GM12878 (cell line): Measurements from ENCODE around the gene YBEY. TPM values are rescaled to one million over a fixed set of nuclear protein-coding genes. Genes with fewer than 3 reads are reported as not detected.

Experiments
- ATAC-seq: fragments of 200-7000 bp; cut with Tn5 transposase; 3 replicates; pipeline ENCODE4 v1.9.1; 2020; ENCODE audit warnings: mild to moderate bottlenecking, moderate library complexity
- BruUV-seq: library from RNA; stranded (reverse); fragments of 400-500 nt; replicated peaks from 2 replicates; lab custom pipeline; 2021; lab: Mats Ljungman, UMichigan
- CTCF ChIA-PET: fragments of 300-600 bp; sonication (Branson Sonifier 250); formaldehyde crosslinking; extraction: SDS; loops from one replicate; lab custom pipeline; 2021; ENCODE audit warnings: inconsistent platforms; lab: Yijun Ruan, JAX
- POLR2A ChIA-PET: fragments of 350-600 bp; formaldehyde crosslinking; extraction: SDS; loops from one replicate; lab custom pipeline; 2021; ENCODE audit warnings: inconsistent platforms; lab: Charles Lee
- RAD21 ChIA-PET: fragments of 300-600 bp; sonication (Branson Sonifier 250); formaldehyde crosslinking; loops from one replicate; lab custom pipeline; 2023; ENCODE audit warnings: antibody characterized with exemption; ENCODE audit not compliant: unreplicated experiment; lab: Charles Lee
- SMC1A ChIA-PET: fragments of 300-600 bp; sonication (Branson Sonifier 250); formaldehyde crosslinking; loops from one replicate; lab custom pipeline; 2023; ENCODE audit not compliant: unreplicated experiment, uncharacterized antibody; lab: Charles Lee
- DNase-seq: peaks from one replicate; pipeline ENCODE4 v3.0.0-alpha.2; 2011; ENCODE audit warnings: low read depth, low spot score
- FAIRE-seq: peaks from 3 replicates; lab custom pipeline; 2011; peaks lifted over from hg19 to GRCh38; lab: Jason Lieb, UNC
- H2AFZ ChIP-seq: 2 replicates; pipeline ENCODE4 v1.6.0; 2011; ENCODE audit warnings: low read depth, low read length, control low read depth; ENCODE audit not compliant: control insufficient read depth
- H3K27ac ChIP-seq: 2 replicates; pipeline ENCODE4 v1.5.1; 2011; ENCODE audit warnings: control low read depth; ENCODE audit not compliant: control insufficient read depth, insufficient read depth
- H3K27me3 ChIP-seq, 2 experiments: replicated peaks in 1 of 2; 2 replicates each; pipeline versions ENCODE4 v1.6.0 to v1.6.1; 2011; ENCODE audit warnings: low read length in 1 of 2; ENCODE audit not compliant: control insufficient read depth in 2 of 2, insufficient read depth in 2 of 2
- H3K36me3 ChIP-seq, 2 experiments: 2 replicates each; pipeline ENCODE4 v1.5.1; 2011; ENCODE audit warnings: low read length in 1 of 2; ENCODE audit not compliant: control insufficient read depth in 2 of 2, insufficient read depth in 2 of 2
- H3K4me1 ChIP-seq: 2 replicates; pipeline ENCODE4 v1.6.1; 2011; ENCODE audit warnings: mild to moderate bottlenecking, low read length, moderate library complexity, mixed read lengths; ENCODE audit not compliant: control insufficient read depth, insufficient read depth
- H3K4me2 ChIP-seq: 2 replicates; pipeline ENCODE4 v1.6.0; 2011; ENCODE audit warnings: control low read depth; ENCODE audit not compliant: control insufficient read depth, insufficient read depth
- H3K4me3 ChIP-seq: fragments of 200-600 bp; sonication (generic); 2 replicates; pipeline ENCODE4 v1.5.1; 2016
- H3K79me2 ChIP-seq: 2 replicates; pipeline ENCODE4 v1.6.0; 2011; ENCODE audit warnings: low read length; ENCODE audit not compliant: control insufficient read depth, insufficient read depth
- H3K9ac ChIP-seq: 2 replicates; pipeline ENCODE4 v1.8.0; 2011; ENCODE audit warnings: low read length, control low read depth, mixed read lengths; ENCODE audit not compliant: control insufficient read depth, insufficient read depth
- H3K9me3 ChIP-seq: replicated peaks from 3 replicates; pipeline ENCODE4 v1.5.1; 2011; ENCODE audit warnings: mild to moderate bottlenecking, low read length; ENCODE audit not compliant: control insufficient read depth, insufficient read depth
- H4K20me1 ChIP-seq: 2 replicates; pipeline ENCODE4 v1.6.0; 2011; ENCODE audit not compliant: control insufficient read depth, insufficient read depth
- ATF7 ChIP-seq: fragments of 450-650 bp; IDR thresholded peaks from 2 replicates; pipeline ENCODE4 v1.6.1; 2016; ENCODE audit warnings: low read depth, mild to moderate bottlenecking
- BCLAF1 ChIP-seq: fragments of 450-650 bp; IDR thresholded peaks from 2 replicates; pipeline ENCODE4 v1.6.1; 2017; ENCODE audit warnings: antibody characterized with exemption, mild to moderate bottlenecking, moderate library complexity
- CBX5 ChIP-seq: sonication (generic); IDR thresholded peaks from 2 replicates; pipeline ENCODE4 v1.6.1; 2016; ENCODE audit warnings: low read depth, moderate library complexity, mild to moderate bottlenecking, inconsistent platforms
- CEBPZ ChIP-seq: fragments of 150-350 bp; IDR thresholded peaks from 2 replicates; pipeline ENCODE4 v1.6.1; 2016; ENCODE audit warnings: low read depth, low read length
- EGR1 ChIP-seq, 2 experiments: IDR thresholded peaks; 1 replicate in 1 of 2; 2 replicates in 1 of 2; pipeline ENCODE4 v1.6.1; 2011 to 2012; ENCODE audit warnings: low read depth in 2 of 2, low read length in 2 of 2, borderline replicate concordance in 1 of 2, mild to moderate bottlenecking in 1 of 2, moderate library complexity in 1 of 2
- GATAD2B ChIP-seq: fragments of 450-650 bp; conservative IDR thresholded peaks from 2 replicates; pipeline ENCODE4 v1.6.1; 2017; ENCODE audit warnings: low read depth, mild to moderate bottlenecking, moderate library complexity
- JUNB ChIP-seq: IDR thresholded peaks from 2 replicates; pipeline ENCODE4 v1.6.1; 2016; ENCODE audit warnings: antibody characterized with exemption, mild to moderate bottlenecking
- KLF5 ChIP-seq: fragments of 450-650 bp; IDR thresholded peaks from 2 replicates; pipeline ENCODE4 v1.6.1; 2014; ENCODE audit warnings: mild to moderate bottlenecking; ENCODE audit not compliant: partially characterized antibody
- LARP7 ChIP-seq: fragments of 450-650 bp; IDR thresholded peaks from 2 replicates; pipeline ENCODE4 v1.6.1; 2017; ENCODE audit warnings: mild to moderate bottlenecking
- MTA3 ChIP-seq: IDR thresholded peaks from 2 replicates; pipeline ENCODE4 v1.6.1; 2012; ENCODE audit warnings: low read length, inconsistent platforms, borderline replicate concordance
- MYC ChIP-seq: IDR thresholded peaks from 2 replicates; pipeline ENCODE4 v1.6.1; 2011; ENCODE audit warnings: mild to moderate bottlenecking, low read length, moderate library complexity, inconsistent platforms; ENCODE audit not compliant: insufficient read depth, insufficient replicate concordance, insufficient read length, severe bottlenecking
- RB1 ChIP-seq: fragments of 450-650 bp; formaldehyde crosslinking; IDR thresholded peaks from 2 replicates; pipeline ENCODE4 v1.6.1; 2017; ENCODE audit warnings: mild to moderate bottlenecking, borderline replicate concordance
- SMAD5 ChIP-seq: IDR thresholded peaks from 2 replicates; pipeline ENCODE4 v1.6.1; 2016; ENCODE audit warnings: antibody characterized with exemption, low read depth
- SUZ12 ChIP-seq: fragments of 200-600 bp; sonication (generic); IDR thresholded peaks from one replicate; pipeline ENCODE4 v1.6.1; 2018; ENCODE audit warnings: antibody characterized with exemption, mild to moderate bottlenecking; ENCODE audit not compliant: unreplicated experiment
- TCF3 ChIP-seq: IDR thresholded peaks from 2 replicates; pipeline ENCODE4 v1.6.1; 2012; ENCODE audit warnings: low read depth, mild to moderate bottlenecking, low read length, borderline replicate concordance; ENCODE audit not compliant: insufficient read depth
- ZNF24 ChIP-seq: fragments of 450-650 bp; IDR thresholded peaks from 2 replicates; pipeline ENCODE4 v1.6.1; 2017; ENCODE audit warnings: antibody characterized with exemption, mild to moderate bottlenecking
- ZSCAN29 ChIP-seq: fragments of 450-650 bp; IDR thresholded peaks from 2 replicates; pipeline ENCODE4 v1.6.1; 2017; ENCODE audit warnings: mild to moderate bottlenecking, moderate library complexity
- WGBS: methylation state at CpG from one replicate; pipeline ENCODE4 v1.1.6; 2016; ENCODE audit warnings: low lambda C conversion rate; ENCODE audit not compliant: insufficient replicate concordance, insufficient coverage; ENCODE audit errors: missing lambda C conversion rate; 5-methylcytosine and 5-hydroxymethylcytosine counted together
- in situ Hi-C: fragments of 300-500 bp; cut with MboI; formaldehyde crosslinking; loops from 9 replicates; pipeline ENCODE4 v1.14.3; 2018; ENCODE audit warnings: mixed read lengths
- intact Hi-C: fragments of 100-400 bp; cut with micrococcal nuclease; formaldehyde crosslinking; loops from one replicate; pipeline ENCODE4 v1.14.2; 2022; ENCODE audit not compliant: unreplicated experiment
- polyA plus RNA-seq, 11 experiments: library from polyadenylated mRNA; depleted of rRNA in 4 of 11; unstranded in 6 of 11; stranded (reverse) in 5 of 11; fragments of >200 nt; fragmentation: Nextera tagmentation in 4 of 11; fragmentation: Illumina TruSeq in 1 of 11; extraction: Ambion mirVana in 4 of 11; extraction: Trizol in 1 of 11; gene quantifications; 1 replicate in 1 of 11; 2 replicates in 10 of 11; pipeline versions ENCODE4 v1.2.1 to v1.2.3, GENCODE V29; 2011 to 2016; ENCODE audit warnings: inconsistent platforms in 2 of 11, missing spikeins in 2 of 11, low read depth in 1 of 11
- total RNA-seq, 4 experiments: library from RNA; depleted of rRNA in 3 of 4; stranded (reverse); fragments of >200 nt in 3 of 4; fragmentation: Illumina TruSeq in 1 of 4; extraction: Trizol in 1 of 4; gene quantifications; 2 replicates each; pipeline versions ENCODE4 v1.2.1 to v1.2.3, GENCODE V29; 2013 to 2021

Gene YBEY
- total and polyA plus RNA-seq, 10 of the 15 experiments (the other 5 are each of a cell fraction or from before 2014, with no cell fraction given), result 6.5 to 31.4 (median 18.5) TPM

GRCh38 chr21:46297338-46298271 is 11.5 kb downstream of the YBEY start (continued):
- TF ChIP-seq RB1 (no peak), EGR1 (IDR thresholded peaks at IDR 0.05; ENCODE audit: borderline replicate concordance in 1 of 2, low read depth in 2 of 2, low read length in 2 of 2) (no peak)

- H3K4me2 ChIP-seq, result no peak overlapping the region
- no peaks in the 10 kb centered on the region for H4K20me1 ChIP-seq
- POLR2A ChIA-PET, result no interaction called here
- in situ Hi-C loops, result no loop called here
- peaks cover 3 to 10% of the 10 kb centered on the region in 2 experiments; a peak in 3 of 4 replicates for H3K36me3 ChIP-seq
- CTCF ChIA-PET, result no interaction called here
- H3K4me1 ChIP-seq, result peaks cover 6% of the 10 kb centered on the region
- SMC1A ChIA-PET, result no interaction called here
- RAD21 ChIA-PET, result no interaction called here
- H2AFZ ChIP-seq, result no peak overlapping the region
- no peaks in the 10 kb centered on the region for H3K27me3 ChIP-seq
- ATAC-seq (no peak), DNase-seq (no peak), FAIRE-seq (no peak)
- H3K27ac ChIP-seq, result no peak overlapping the region
- H3K9ac ChIP-seq, result no peak overlapping the region
- H3K4me3 ChIP-seq, result no peak overlapping the region
- intact Hi-C loops, result no loop called here
- H3K9me3 ChIP-seq, result no peaks in the 10 kb centered on the region
- 83% methylated on average over 9 of the region's 9 CpGs for WGBS
- no peaks in the 10 kb centered on the region for H3K79me2 ChIP-seq
- no TSS peak for BruUV-seq
- TF ChIP-seq BCLAF1 (no peak), ZSCAN29 (no peak), MYC (no peak), ZNF24 (no peak), SUZ12 (no peak), CBX5 (no peak), LARP7 (no peak), JUNB (no peak), SMAD5 (no peak), MTA3 (no peak), GATAD2B (no peak), CEBPZ (no peak), TCF3 (no peak), ATF7 (no peak), KLF5 (no peak)
Observed at GRCh38 chr21:46299167-46299566, 13.0 kb downstream of the YBEY start.
